HCT116 (cell line): ENCODE results near the gene PKDCC. TPM values are rescaled to one million over a fixed set of nuclear protein-coding genes. Genes with fewer than 3 reads are reported as not detected.

ENCODE experiments used
- ATAC-seq: fragments of 200-7000 bp; cut with Tn5 transposase; 2 replicates; pipeline ENCODE4 v1.9.1; 2020; ENCODE audit warnings: mild to moderate bottlenecking, moderate library complexity
- BruUV-seq: library from RNA; stranded (reverse); fragments of 400-500 nt; replicated peaks from 2 replicates; lab custom pipeline; 2021; lab: Mats Ljungman, UMichigan
- CTCF ChIA-PET: fragments of 300-600 bp; sonication (Branson Sonifier 250); formaldehyde crosslinking; loops from one replicate; lab custom pipeline; 2021; ENCODE audit warnings: antibody characterized with exemption; lab: Charles Lee
- POLR2A ChIA-PET: fragments of 300-600, 350-600 bp; sonication (Branson Sonifier 250); formaldehyde crosslinking; loops from one replicate; lab custom pipeline; 2021; ENCODE audit warnings: antibody characterized with exemption; lab: Charles Lee
- RAD21 ChIA-PET, 2 experiments: fragments of 300-600 bp; sonication (Branson Sonifier 250); formaldehyde crosslinking; loops; one replicate each; lab custom pipeline; 2023; ENCODE audit warnings: low total read pairs in 2 of 2; ENCODE audit not compliant: uncharacterized antibody in 2 of 2, unreplicated experiment in 2 of 2, low non-redundant PET in 1 of 2; lab: Charles Lee
- DNase-seq: peaks from one replicate; pipeline ENCODE4 v3.0.0-alpha.2; 2010; ENCODE audit warnings: low read depth, low spot score
- H2AFZ ChIP-seq: fragments of 200-600 bp; shearing (Covaris generic), sonication (generic); 2 replicates; pipeline ENCODE4 v1.6.1; 2017; ENCODE audit warnings: low read depth, mixed run types, mixed read lengths, antibody characterized with exemption, low read length; ENCODE audit not compliant: poor library complexity, severe bottlenecking
- H3K27ac ChIP-seq: 2 replicates; pipeline ENCODE4 v1.5.1; 2012; ENCODE audit warnings: low read depth, low read length
- H3K27me3 ChIP-seq: fragments of 200-600 bp; sonication (generic); 2 replicates; pipeline ENCODE4 v1.6.1; 2016; ENCODE audit warnings: mixed run types, low read length, mixed read lengths; ENCODE audit not compliant: insufficient read depth
- H3K36me3 ChIP-seq, 2 experiments: fragments of 200-500 bp in 1 of 2; fragments of 200-600 bp in 1 of 2; sonication (Bioruptor generic) in 1 of 2; sonication (generic) in 1 of 2; 2 replicates each; pipeline versions ENCODE4 v1.5.1 to v1.6.1; 2014 to 2016; ENCODE audit warnings: low read length in 2 of 2, inconsistent platforms in 1 of 2, mixed read lengths in 1 of 2, mixed run types in 1 of 2; ENCODE audit not compliant: insufficient read depth in 2 of 2, control insufficient read depth in 1 of 2
- H3K4me1 ChIP-seq, 2 experiments: fragments of 200-600 bp in 1 of 2; sonication (generic) in 1 of 2; 2 replicates each; pipeline versions ENCODE4 v1.5.1 to v1.6.1; 2012 to 2017; ENCODE audit warnings: low read length in 2 of 2, inconsistent platforms in 1 of 2, mild to moderate bottlenecking in 1 of 2, mixed read lengths in 1 of 2, mixed run types in 1 of 2, moderate library complexity in 1 of 2; ENCODE audit not compliant: insufficient read depth in 2 of 2, control insufficient read depth in 1 of 2
- H3K4me2 ChIP-seq: fragments of 200-600 bp; sonication (generic); 2 replicates; pipeline ENCODE4 v1.6.1; 2017; ENCODE audit warnings: mixed run types, low read length, mixed read lengths
- H3K4me3 ChIP-seq, 2 experiments: fragments of 200-600 bp in 1 of 2; sonication (generic) in 1 of 2; replicated peaks in 1 of 2; 2 replicates each; pipeline ENCODE4 v1.5.1; 2011 to 2016; ENCODE audit warnings: low read length in 2 of 2, control low read depth in 1 of 2, low read depth in 1 of 2, mild to moderate bottlenecking in 1 of 2, mixed read lengths in 1 of 2, mixed run types in 1 of 2
- H3K79me2 ChIP-seq: fragments of 200-600 bp; sonication (generic); 2 replicates; pipeline ENCODE4 v1.6.1; 2017; ENCODE audit warnings: mild to moderate bottlenecking, mixed run types, low read length, moderate library complexity, mixed read lengths; ENCODE audit not compliant: insufficient read depth
- H3K9ac ChIP-seq: fragments of 200-600 bp; sonication (generic); 2 replicates; pipeline ENCODE4 v1.6.1; 2016; ENCODE audit warnings: low read length, mixed read lengths
- H3K9me2 ChIP-seq: fragments of 200-600 bp; sonication (generic), shearing (Covaris generic); 2 replicates; pipeline ENCODE4 v1.6.1; 2017; ENCODE audit warnings: mixed run types, mild to moderate bottlenecking, moderate library complexity; ENCODE audit not compliant: insufficient read depth
- H3K9me3 ChIP-seq, 2 experiments: fragments of 200-500 bp in 1 of 2; fragments of 200-600 bp in 1 of 2; sonication (Bioruptor generic) in 1 of 2; sonication (generic) in 1 of 2; 2 replicates each; pipeline ENCODE4 v1.6.1; 2014 to 2017; ENCODE audit warnings: low read length in 2 of 2, mixed read lengths in 2 of 2, inconsistent platforms in 1 of 2, low read depth in 1 of 2, mild to moderate bottlenecking in 1 of 2, mixed run types in 1 of 2, moderate library complexity in 1 of 2; ENCODE audit not compliant: control insufficient read depth in 1 of 2, insufficient read depth in 1 of 2
- H4K20me1 ChIP-seq: fragments of 200-600 bp; sonication (generic), shearing (Covaris generic); 2 replicates; pipeline ENCODE4 v1.6.1; 2017; ENCODE audit warnings: mixed run types, mild to moderate bottlenecking, moderate library complexity; ENCODE audit not compliant: insufficient read depth
- CBX3 ChIP-seq: IDR thresholded peaks from 2 replicates; pipeline ENCODE4 v1.6.1; 2012; ENCODE audit warnings: low read depth
- EGR1 ChIP-seq: IDR thresholded peaks from 2 replicates; pipeline ENCODE4 v1.6.1; 2012; ENCODE audit warnings: low read depth
- ELF1 ChIP-seq: IDR thresholded peaks from 2 replicates; pipeline ENCODE4 v1.6.1; 2012; ENCODE audit warnings: low read depth, borderline replicate concordance
- EZH2phosphoT487 ChIP-seq: fragments of 200-600 bp; IDR thresholded peaks from 2 replicates; pipeline ENCODE4 v1.6.1; 2018; ENCODE audit warnings: antibody characterized with exemption, borderline replicate concordance
- FOSL1 ChIP-seq: IDR thresholded peaks from 2 replicates; pipeline ENCODE4 v1.6.1; 2012; ENCODE audit warnings: low read depth
- JUND ChIP-seq: IDR thresholded peaks from 2 replicates; pipeline ENCODE4 v1.6.1; 2012
- POLR2A ChIP-seq: IDR thresholded peaks from 2 replicates; pipeline ENCODE4 v1.7.0; 2011; ENCODE audit warnings: borderline replicate concordance; ENCODE audit not compliant: insufficient read depth, insufficient read length; ENCODE audit errors: extremely low read depth
- POLR2AphosphoS5 ChIP-seq: IDR thresholded peaks from 2 replicates; pipeline ENCODE4 v1.6.1; 2011; ENCODE audit warnings: mild to moderate bottlenecking, low read depth, low read length, moderate library complexity
- RAD21 ChIP-seq: IDR thresholded peaks from 2 replicates; pipeline ENCODE4 v1.6.1; 2012; ENCODE audit warnings: low read depth, mild to moderate bottlenecking
- SIN3A ChIP-seq: IDR thresholded peaks from 2 replicates; pipeline ENCODE4 v1.6.1; 2012; ENCODE audit warnings: low read depth
- SP1 ChIP-seq: IDR thresholded peaks from 2 replicates; pipeline ENCODE4 v1.6.1; 2012; ENCODE audit warnings: low read depth
- SRF ChIP-seq: IDR thresholded peaks from 2 replicates; pipeline ENCODE4 v1.6.1; 2012; ENCODE audit warnings: low read depth
- TCF7L2 ChIP-seq: IDR thresholded peaks from 2 replicates; pipeline ENCODE4 v1.7.0; 2011; ENCODE audit warnings: borderline replicate concordance, inconsistent platforms; ENCODE audit not compliant: insufficient read depth, insufficient read length; ENCODE audit errors: extremely low read depth
- YY1 ChIP-seq: IDR thresholded peaks from 2 replicates; pipeline ENCODE4 v1.6.1; 2011; ENCODE audit warnings: low read length, low read depth, moderate library complexity, mild to moderate bottlenecking; ENCODE audit not compliant: insufficient replicate concordance; ENCODE audit errors: extremely low read depth
- ZFX ChIP-seq: fragments of 450-650 bp; IDR thresholded peaks from 2 replicates; pipeline ENCODE4 v1.6.1; 2017
- intact Hi-C: fragments of 100-400 bp; cut with micrococcal nuclease; formaldehyde crosslinking; loops from 2 replicates; pipeline ENCODE4 v1.10.0; 2022
- total RNA-seq: library from RNA; stranded (reverse); gene quantifications from one replicate; pipeline ENCODE4 v1.2.1, GENCODE V29; 2021; ENCODE audit not compliant: unreplicated experiment
- TF ChIP-seq, protein P1 (sequence below): IDR thresholded peaks from 2 replicates; pipeline ENCODE4 v1.6.1; 2012; ENCODE audit warnings: low read depth
- TF ChIP-seq, protein P2 (sequence below): IDR thresholded peaks from 2 replicates; pipeline ENCODE4 v1.6.1; 2011; ENCODE audit warnings: mild to moderate bottlenecking, low read length, moderate library complexity; ENCODE audit not compliant: insufficient replicate concordance; ENCODE audit errors: extremely low read depth
- TF ChIP-seq, protein P3 (sequence below), 3 experiments: fragments of 200-600 bp in 1 of 3; sonication (generic) in 1 of 3; IDR thresholded peaks in 2 of 3; conservative IDR thresholded peaks in 1 of 3; 2 replicates each; pipeline ENCODE4 v1.5.1; 2012 to 2017; ENCODE audit warnings: low read depth in 2 of 3, low read length in 2 of 3, antibody characterized with exemption in 1 of 3, borderline replicate concordance in 1 of 3, control low read depth in 1 of 3, mild to moderate bottlenecking in 1 of 3, mixed read lengths in 1 of 3, mixed run types in 1 of 3, moderate library complexity in 1 of 3; ENCODE audit not compliant: insufficient read depth in 1 of 3
- TF ChIP-seq, protein P4 (sequence below): IDR thresholded peaks from 2 replicates; pipeline ENCODE4 v1.6.1; 2012
- TF ChIP-seq, protein P5 (sequence below): IDR thresholded peaks from 2 replicates; pipeline ENCODE4 v1.6.1; 2012

The PKDCC gene
- total RNA-seq, 1 experiment from 2014 or later: 0.84 TPM

DNA sequence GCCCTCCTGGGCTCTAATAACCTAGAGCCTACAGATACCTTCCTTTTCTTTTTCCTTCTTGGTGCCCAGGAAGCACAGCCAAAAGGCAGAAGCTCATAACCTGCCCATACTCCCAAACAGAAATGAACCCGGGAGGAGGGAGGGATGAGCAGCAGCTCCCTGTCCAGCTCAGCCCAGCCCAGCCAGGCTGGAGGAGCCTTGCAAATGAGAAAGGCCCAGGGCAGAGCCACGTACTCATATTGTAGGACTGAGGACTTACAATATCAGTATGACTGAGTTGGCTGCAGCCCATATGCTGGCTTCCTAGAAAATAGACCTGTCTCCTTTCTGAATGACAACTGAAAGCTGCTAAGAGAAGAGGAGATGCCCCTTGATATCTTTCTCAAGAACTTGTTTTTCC is 21.7 kb downstream of the PKDCC start:
- no peaks in the 10 kb centered on the region for H3K79me2 ChIP-seq
- no peaks in the 10 kb centered on the region for H3K9me3 ChIP-seq
- no peaks in the 10 kb centered on the region for H3K36me3 ChIP-seq
- no peak for ATAC-seq
- TF ChIP-seq EGR1 (no peak), SRF (no peak), POLR2A (no peak), RAD21 (no peak), SP1 (no peak), POLR2AphosphoS5 (no peak), CBX3 (no peak), EZH2phosphoT487 (no peak), ZFX (no peak), FOSL1 (no peak), SIN3A (no peak), ELF1 (no peak), TCF7L2 (no peak), YY1 (no peak), JUND (no peak)
- TF ChIP-seq, protein P1, sequence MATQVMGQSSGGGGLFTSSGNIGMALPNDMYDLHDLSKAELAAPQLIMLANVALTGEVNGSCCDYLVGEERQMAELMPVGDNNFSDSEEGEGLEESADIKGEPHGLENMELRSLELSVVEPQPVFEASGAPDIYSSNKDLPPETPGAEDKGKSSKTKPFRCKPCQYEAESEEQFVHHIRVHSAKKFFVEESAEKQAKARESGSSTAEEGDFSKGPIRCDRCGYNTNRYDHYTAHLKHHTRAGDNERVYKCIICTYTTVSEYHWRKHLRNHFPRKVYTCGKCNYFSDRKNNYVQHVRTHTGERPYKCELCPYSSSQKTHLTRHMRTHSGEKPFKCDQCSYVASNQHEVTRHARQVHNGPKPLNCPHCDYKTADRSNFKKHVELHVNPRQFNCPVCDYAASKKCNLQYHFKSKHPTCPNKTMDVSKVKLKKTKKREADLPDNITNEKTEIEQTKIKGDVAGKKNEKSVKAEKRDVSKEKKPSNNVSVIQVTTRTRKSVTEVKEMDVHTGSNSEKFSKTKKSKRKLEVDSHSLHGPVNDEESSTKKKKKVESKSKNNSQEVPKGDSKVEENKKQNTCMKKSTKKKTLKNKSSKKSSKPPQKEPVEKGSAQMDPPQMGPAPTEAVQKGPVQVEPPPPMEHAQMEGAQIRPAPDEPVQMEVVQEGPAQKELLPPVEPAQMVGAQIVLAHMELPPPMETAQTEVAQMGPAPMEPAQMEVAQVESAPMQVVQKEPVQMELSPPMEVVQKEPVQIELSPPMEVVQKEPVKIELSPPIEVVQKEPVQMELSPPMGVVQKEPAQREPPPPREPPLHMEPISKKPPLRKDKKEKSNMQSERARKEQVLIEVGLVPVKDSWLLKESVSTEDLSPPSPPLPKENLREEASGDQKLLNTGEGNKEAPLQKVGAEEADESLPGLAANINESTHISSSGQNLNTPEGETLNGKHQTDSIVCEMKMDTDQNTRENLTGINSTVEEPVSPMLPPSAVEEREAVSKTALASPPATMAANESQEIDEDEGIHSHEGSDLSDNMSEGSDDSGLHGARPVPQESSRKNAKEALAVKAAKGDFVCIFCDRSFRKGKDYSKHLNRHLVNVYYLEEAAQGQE: no peak
- TF ChIP-seq, protein P2, sequence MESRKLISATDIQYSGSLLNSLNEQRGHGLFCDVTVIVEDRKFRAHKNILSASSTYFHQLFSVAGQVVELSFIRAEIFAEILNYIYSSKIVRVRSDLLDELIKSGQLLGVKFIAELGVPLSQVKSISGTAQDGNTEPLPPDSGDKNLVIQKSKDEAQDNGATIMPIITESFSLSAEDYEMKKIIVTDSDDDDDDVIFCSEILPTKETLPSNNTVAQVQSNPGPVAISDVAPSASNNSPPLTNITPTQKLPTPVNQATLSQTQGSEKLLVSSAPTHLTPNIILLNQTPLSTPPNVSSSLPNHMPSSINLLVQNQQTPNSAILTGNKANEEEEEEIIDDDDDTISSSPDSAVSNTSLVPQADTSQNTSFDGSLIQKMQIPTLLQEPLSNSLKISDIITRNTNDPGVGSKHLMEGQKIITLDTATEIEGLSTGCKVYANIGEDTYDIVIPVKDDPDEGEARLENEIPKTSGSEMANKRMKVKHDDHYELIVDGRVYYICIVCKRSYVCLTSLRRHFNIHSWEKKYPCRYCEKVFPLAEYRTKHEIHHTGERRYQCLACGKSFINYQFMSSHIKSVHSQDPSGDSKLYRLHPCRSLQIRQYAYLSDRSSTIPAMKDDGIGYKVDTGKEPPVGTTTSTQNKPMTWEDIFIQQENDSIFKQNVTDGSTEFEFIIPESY: no peak
- TF ChIP-seq, protein P3, sequence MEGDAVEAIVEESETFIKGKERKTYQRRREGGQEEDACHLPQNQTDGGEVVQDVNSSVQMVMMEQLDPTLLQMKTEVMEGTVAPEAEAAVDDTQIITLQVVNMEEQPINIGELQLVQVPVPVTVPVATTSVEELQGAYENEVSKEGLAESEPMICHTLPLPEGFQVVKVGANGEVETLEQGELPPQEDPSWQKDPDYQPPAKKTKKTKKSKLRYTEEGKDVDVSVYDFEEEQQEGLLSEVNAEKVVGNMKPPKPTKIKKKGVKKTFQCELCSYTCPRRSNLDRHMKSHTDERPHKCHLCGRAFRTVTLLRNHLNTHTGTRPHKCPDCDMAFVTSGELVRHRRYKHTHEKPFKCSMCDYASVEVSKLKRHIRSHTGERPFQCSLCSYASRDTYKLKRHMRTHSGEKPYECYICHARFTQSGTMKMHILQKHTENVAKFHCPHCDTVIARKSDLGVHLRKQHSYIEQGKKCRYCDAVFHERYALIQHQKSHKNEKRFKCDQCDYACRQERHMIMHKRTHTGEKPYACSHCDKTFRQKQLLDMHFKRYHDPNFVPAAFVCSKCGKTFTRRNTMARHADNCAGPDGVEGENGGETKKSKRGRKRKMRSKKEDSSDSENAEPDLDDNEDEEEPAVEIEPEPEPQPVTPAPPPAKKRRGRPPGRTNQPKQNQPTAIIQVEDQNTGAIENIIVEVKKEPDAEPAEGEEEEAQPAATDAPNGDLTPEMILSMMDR (IDR thresholded peaks at IDR 0.05 in 2 of 3, conservative IDR thresholded peaks at IDR 0.05 in 1 of 3; ENCODE audit: borderline replicate concordance in 1 of 3, insufficient read depth in 1 of 3, low read depth in 2 of 3, low read length in 2 of 3): no peak
- TF ChIP-seq, protein P4, sequence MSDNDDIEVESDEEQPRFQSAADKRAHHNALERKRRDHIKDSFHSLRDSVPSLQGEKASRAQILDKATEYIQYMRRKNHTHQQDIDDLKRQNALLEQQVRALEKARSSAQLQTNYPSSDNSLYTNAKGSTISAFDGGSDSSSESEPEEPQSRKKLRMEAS: no peak
- TF ChIP-seq, protein P5, sequence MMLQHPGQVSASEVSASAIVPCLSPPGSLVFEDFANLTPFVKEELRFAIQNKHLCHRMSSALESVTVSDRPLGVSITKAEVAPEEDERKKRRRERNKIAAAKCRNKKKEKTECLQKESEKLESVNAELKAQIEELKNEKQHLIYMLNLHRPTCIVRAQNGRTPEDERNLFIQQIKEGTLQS: no peak
- RAD21 ChIA-PET: no interaction called here
- intact Hi-C loops: no loop called here
- no peaks in the 10 kb centered on the region for H3K4me1 ChIP-seq
- H4K20me1 ChIP-seq: no peaks in the 10 kb centered on the region
- H3K27me3 ChIP-seq: peaks cover 16% of the 10 kb centered on the region; the same call in 1 of the 2 replicates
- DNase-seq: no peak
- POLR2A ChIA-PET: no interaction called here
- H3K9ac ChIP-seq: no peak overlapping the region
- no TSS peak for BruUV-seq
- H3K27ac ChIP-seq: no peak overlapping the region
- CTCF ChIA-PET: no interaction called here
- no peak overlapping the region for H2AFZ ChIP-seq
- no peak overlapping the region for H3K4me3 ChIP-seq
- no peaks in the 10 kb centered on the region for H3K9me2 ChIP-seq
- H3K4me2 ChIP-seq: no peak overlapping the region
